GM23338 (cell line): ENCODE measurements around the gene FTO. TPM values are rescaled to one million over a fixed set of nuclear protein-coding genes. Genes with fewer than 3 reads are reported as not detected.

Experiments
- ATAC-seq: fragments of 200-7000 bp; cut with Tn5 transposase; 3 replicates; pipeline ENCODE4 v1.9.1; 2020
- DNase-seq: peaks from one replicate; pipeline ENCODE4 v3.0.0-alpha.2; 2015; ENCODE audit warnings: low spot score
- H2AFZ ChIP-seq: fragments of 200-600 bp; sonication (generic); 2 replicates; pipeline ENCODE4 v1.8.0; 2016; ENCODE audit warnings: antibody characterized with exemption, mild to moderate bottlenecking, moderate library complexity
- H3F3A ChIP-seq: fragments of 200-600 bp; sonication (generic); replicated peaks from 2 replicates; pipeline ENCODE4 v1.8.0; 2017; ENCODE audit warnings: antibody characterized with exemption, mixed run types, low read depth
- H3K27ac ChIP-seq: fragments of 200-600 bp; sonication (generic); 2 replicates; pipeline ENCODE4 v1.6.1; 2016; ENCODE audit warnings: low read depth
- H3K27me3 ChIP-seq: fragments of 200-600 bp; sonication (generic); 2 replicates; pipeline ENCODE4 v1.8.0; 2016; ENCODE audit warnings: mild to moderate bottlenecking, mixed run types, moderate library complexity; ENCODE audit not compliant: insufficient read depth
- H3K36me3 ChIP-seq: fragments of 200-600 bp; sonication (generic); 2 replicates; pipeline ENCODE4 v1.8.0; 2016; ENCODE audit warnings: mild to moderate bottlenecking; ENCODE audit not compliant: insufficient read depth
- H3K4me1 ChIP-seq: fragments of 200-600 bp; sonication (generic); 2 replicates; pipeline ENCODE4 v1.8.0; 2016; ENCODE audit warnings: mild to moderate bottlenecking, moderate library complexity; ENCODE audit not compliant: insufficient read depth
- H3K4me2 ChIP-seq: fragments of 200-600 bp; sonication (generic); 2 replicates; pipeline ENCODE4 v1.7.1; 2017; ENCODE audit warnings: mixed run types
- H3K4me3 ChIP-seq: fragments of 200-600 bp; sonication (generic); 2 replicates; pipeline ENCODE4 v1.6.1; 2016; ENCODE audit warnings: mixed run types
- H3K79me2 ChIP-seq: fragments of 200-600 bp; sonication (generic); replicated peaks from 2 replicates; pipeline ENCODE4 v1.8.0; 2017; ENCODE audit warnings: mild to moderate bottlenecking; ENCODE audit not compliant: insufficient read depth
- H3K9me2 ChIP-seq: fragments of 200-600 bp; sonication (generic); 2 replicates; pipeline ENCODE4 v1.8.0; 2017; ENCODE audit not compliant: insufficient read depth
- H4K20me1 ChIP-seq: fragments of 200-600 bp; sonication (generic); replicated peaks from 2 replicates; pipeline ENCODE4 v1.8.0; 2017; ENCODE audit warnings: mild to moderate bottlenecking; ENCODE audit not compliant: insufficient read depth
- H3K27ac Mint-ChIP-seq: 2 replicates; pipeline ENCODE4 v1.8.0; 2020; ENCODE audit warnings: inconsistent platforms, mild to moderate bottlenecking, moderate library complexity, mixed read lengths
- H3K27me3 Mint-ChIP-seq: 3 replicates; pipeline ENCODE4 v1.8.0; 2022; ENCODE audit warnings: low read depth, mild to moderate bottlenecking, moderate library complexity, mixed read lengths, inconsistent platforms; ENCODE audit not compliant: insufficient read depth, poor library complexity
- H3K36me3 Mint-ChIP-seq: 3 replicates; pipeline ENCODE4 v1.8.0; 2021; ENCODE audit warnings: low read depth, mild to moderate bottlenecking, inconsistent platforms, moderate library complexity, mixed read lengths
- H3K4me1 Mint-ChIP-seq: 3 replicates; pipeline ENCODE4 v1.8.0; 2020; ENCODE audit warnings: mild to moderate bottlenecking, inconsistent platforms, mixed read lengths
- H3K4me3 Mint-ChIP-seq: 3 replicates; pipeline ENCODE4 v1.8.0; 2021; ENCODE audit warnings: moderate library complexity, mild to moderate bottlenecking, inconsistent platforms, mixed read lengths
- H3K9me3 Mint-ChIP-seq: 3 replicates; pipeline ENCODE4 v1.8.0; 2020; ENCODE audit warnings: moderate library complexity, mild to moderate bottlenecking, inconsistent platforms, mixed read lengths
- CREB1 ChIP-seq: fragments of 250-450 bp; sonication (Bioruptor Pico); IDR thresholded peaks from 2 replicates; pipeline ENCODE4 v1.5.0; 2020; ENCODE audit warnings: low read depth, mild to moderate bottlenecking, moderate library complexity
- EZH2phosphoT487 ChIP-seq: fragments of 200-600 bp; sonication (generic); IDR thresholded peaks from one replicate; pipeline ENCODE4 v1.8.1; 2018; ENCODE audit warnings: antibody characterized with exemption; ENCODE audit not compliant: unreplicated experiment
- JUNB ChIP-seq: IDR thresholded peaks from one replicate; pipeline ENCODE4 v1.6.1; 2016; ENCODE audit warnings: antibody characterized with exemption; ENCODE audit not compliant: unreplicated experiment
- NANOG ChIP-seq: IDR thresholded peaks from 2 replicates; pipeline ENCODE4 v1.6.1; 2016; ENCODE audit warnings: antibody characterized with exemption, borderline replicate concordance
- POLR2AphosphoS5 ChIP-seq: IDR thresholded peaks from 2 replicates; pipeline ENCODE4 v1.6.1; 2016; ENCODE audit warnings: antibody characterized with exemption, low read depth
- STAT1 ChIP-seq: IDR thresholded peaks from one replicate; pipeline ENCODE4 v1.6.1; 2016; ENCODE audit warnings: antibody characterized with exemption; ENCODE audit not compliant: unreplicated experiment
- ZNF114 ChIP-seq: fragments of 250-450 bp; sonication (Bioruptor Pico); IDR thresholded peaks from 2 replicates; pipeline ENCODE4 v1.5.0; 2020; ENCODE audit warnings: mild to moderate bottlenecking, moderate library complexity
- polyA plus RNA-seq: library from polyadenylated mRNA; unstranded; fragments of >200 nt; fragmentation: Nextera tagmentation; extraction: Ambion mirVana; gene quantifications from 2 replicates; pipeline ENCODE4 v1.2.1, GENCODE V29; 2016
- total RNA-seq: library from RNA; depleted of rRNA; stranded (reverse); fragments of >200 nt; shearing (Covaris generic); gene quantifications from 2 replicates; pipeline ENCODE4 v1.2.3, GENCODE V29; 2014
- TF ChIP-seq, protein P1 (sequence below), 2 experiments: fragments of 200-600 bp in 1 of 2; sonication (generic) in 1 of 2; conservative IDR thresholded peaks; 2 replicates each; pipeline versions ENCODE4 v1.5.1 to v1.6.1; 2016 to 2017; ENCODE audit warnings: antibody characterized with exemption in 2 of 2, low read depth in 2 of 2, mild to moderate bottlenecking in 2 of 2, moderate library complexity in 1 of 2
- TF ChIP-seq, protein P2 (sequence below): IDR thresholded peaks from one replicate; pipeline ENCODE4 v1.6.1; 2018; ENCODE audit warnings: antibody characterized with exemption; ENCODE audit not compliant: unreplicated experiment
- TF ChIP-seq, protein P3 (sequence below): IDR thresholded peaks from 2 replicates; pipeline ENCODE4 v1.6.1; 2016; ENCODE audit warnings: antibody characterized with exemption

The FTO gene
- total and polyA plus RNA-seq, 2 experiments from 2014 or later = 17.7 to 69.6 TPM

DNA sequence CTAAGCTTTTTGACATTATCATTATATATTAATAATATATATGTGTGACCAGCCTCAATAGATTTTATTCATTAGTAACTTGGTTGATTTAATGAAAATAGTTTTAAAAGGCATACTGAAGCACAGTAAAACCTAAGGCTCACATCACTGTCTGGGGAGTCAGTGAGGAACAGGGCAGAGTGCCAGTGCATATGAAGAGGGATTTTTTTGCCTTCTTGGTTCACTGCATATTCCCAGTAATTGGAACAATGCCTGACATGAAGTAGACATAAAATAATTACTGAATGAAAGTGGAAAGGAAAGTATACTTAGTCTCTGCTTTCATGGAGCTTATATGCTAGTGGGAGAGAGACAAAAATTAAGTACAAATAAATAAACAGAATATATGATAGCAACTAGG lies 81.1 kb downstream of the FTO start:
- H3K27ac Mint-ChIP-seq = no peak overlapping the region
- Histone ChIP-seq H4K20me1 (peaks cover 3% of the 10 kb centered on the region), H3K27me3 (no peaks in the 10 kb centered on the region), H3K9me2 (no peaks in the 10 kb centered on the region), H3K4me1 (no peaks in the 10 kb centered on the region), H3K79me2 (peaks cover 34% of the 10 kb centered on the region), H2AFZ (no peak overlapping the region), H3F3A (no peaks in the 10 kb centered on the region), H3K36me3 (no peaks in the 10 kb centered on the region), H3K4me3 (no peak overlapping the region), H3K4me2 (no peak overlapping the region), H3K27ac (no peak overlapping the region)
- no peaks in the 10 kb centered on the region; the same call in 2 of the 3 replicates for H3K9me3 Mint-ChIP-seq
- ATAC-seq = no peak
- H3K36me3 Mint-ChIP-seq = no peaks in the 10 kb centered on the region
- peaks cover 10% of the 10 kb centered on the region; the same call in 2 of the 3 replicates for H3K4me1 Mint-ChIP-seq
- H3K4me3 Mint-ChIP-seq = no peak overlapping the region
- no peaks in the 10 kb centered on the region for H3K27me3 Mint-ChIP-seq
- no peak for DNase-seq
- no peak for TF ChIP-seq JUNB
- TF ChIP-seq, protein P1, sequence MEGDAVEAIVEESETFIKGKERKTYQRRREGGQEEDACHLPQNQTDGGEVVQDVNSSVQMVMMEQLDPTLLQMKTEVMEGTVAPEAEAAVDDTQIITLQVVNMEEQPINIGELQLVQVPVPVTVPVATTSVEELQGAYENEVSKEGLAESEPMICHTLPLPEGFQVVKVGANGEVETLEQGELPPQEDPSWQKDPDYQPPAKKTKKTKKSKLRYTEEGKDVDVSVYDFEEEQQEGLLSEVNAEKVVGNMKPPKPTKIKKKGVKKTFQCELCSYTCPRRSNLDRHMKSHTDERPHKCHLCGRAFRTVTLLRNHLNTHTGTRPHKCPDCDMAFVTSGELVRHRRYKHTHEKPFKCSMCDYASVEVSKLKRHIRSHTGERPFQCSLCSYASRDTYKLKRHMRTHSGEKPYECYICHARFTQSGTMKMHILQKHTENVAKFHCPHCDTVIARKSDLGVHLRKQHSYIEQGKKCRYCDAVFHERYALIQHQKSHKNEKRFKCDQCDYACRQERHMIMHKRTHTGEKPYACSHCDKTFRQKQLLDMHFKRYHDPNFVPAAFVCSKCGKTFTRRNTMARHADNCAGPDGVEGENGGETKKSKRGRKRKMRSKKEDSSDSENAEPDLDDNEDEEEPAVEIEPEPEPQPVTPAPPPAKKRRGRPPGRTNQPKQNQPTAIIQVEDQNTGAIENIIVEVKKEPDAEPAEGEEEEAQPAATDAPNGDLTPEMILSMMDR (conservative IDR thresholded peaks at IDR 0.05; ENCODE audit: low read depth in 2 of 2) = no peak
- TF ChIP-seq STAT1 = no peak
- TF ChIP-seq, protein P2, sequence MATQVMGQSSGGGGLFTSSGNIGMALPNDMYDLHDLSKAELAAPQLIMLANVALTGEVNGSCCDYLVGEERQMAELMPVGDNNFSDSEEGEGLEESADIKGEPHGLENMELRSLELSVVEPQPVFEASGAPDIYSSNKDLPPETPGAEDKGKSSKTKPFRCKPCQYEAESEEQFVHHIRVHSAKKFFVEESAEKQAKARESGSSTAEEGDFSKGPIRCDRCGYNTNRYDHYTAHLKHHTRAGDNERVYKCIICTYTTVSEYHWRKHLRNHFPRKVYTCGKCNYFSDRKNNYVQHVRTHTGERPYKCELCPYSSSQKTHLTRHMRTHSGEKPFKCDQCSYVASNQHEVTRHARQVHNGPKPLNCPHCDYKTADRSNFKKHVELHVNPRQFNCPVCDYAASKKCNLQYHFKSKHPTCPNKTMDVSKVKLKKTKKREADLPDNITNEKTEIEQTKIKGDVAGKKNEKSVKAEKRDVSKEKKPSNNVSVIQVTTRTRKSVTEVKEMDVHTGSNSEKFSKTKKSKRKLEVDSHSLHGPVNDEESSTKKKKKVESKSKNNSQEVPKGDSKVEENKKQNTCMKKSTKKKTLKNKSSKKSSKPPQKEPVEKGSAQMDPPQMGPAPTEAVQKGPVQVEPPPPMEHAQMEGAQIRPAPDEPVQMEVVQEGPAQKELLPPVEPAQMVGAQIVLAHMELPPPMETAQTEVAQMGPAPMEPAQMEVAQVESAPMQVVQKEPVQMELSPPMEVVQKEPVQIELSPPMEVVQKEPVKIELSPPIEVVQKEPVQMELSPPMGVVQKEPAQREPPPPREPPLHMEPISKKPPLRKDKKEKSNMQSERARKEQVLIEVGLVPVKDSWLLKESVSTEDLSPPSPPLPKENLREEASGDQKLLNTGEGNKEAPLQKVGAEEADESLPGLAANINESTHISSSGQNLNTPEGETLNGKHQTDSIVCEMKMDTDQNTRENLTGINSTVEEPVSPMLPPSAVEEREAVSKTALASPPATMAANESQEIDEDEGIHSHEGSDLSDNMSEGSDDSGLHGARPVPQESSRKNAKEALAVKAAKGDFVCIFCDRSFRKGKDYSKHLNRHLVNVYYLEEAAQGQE = no peak
- no peak for TF ChIP-seq EZH2phosphoT487
- TF ChIP-seq CREB1 (CRISPR knock-in tag) = no peak
- TF ChIP-seq NANOG = no peak
- TF ChIP-seq ZNF114 (CRISPR knock-in tag) = no peak
- no peak for TF ChIP-seq POLR2AphosphoS5
- TF ChIP-seq, protein P3, sequence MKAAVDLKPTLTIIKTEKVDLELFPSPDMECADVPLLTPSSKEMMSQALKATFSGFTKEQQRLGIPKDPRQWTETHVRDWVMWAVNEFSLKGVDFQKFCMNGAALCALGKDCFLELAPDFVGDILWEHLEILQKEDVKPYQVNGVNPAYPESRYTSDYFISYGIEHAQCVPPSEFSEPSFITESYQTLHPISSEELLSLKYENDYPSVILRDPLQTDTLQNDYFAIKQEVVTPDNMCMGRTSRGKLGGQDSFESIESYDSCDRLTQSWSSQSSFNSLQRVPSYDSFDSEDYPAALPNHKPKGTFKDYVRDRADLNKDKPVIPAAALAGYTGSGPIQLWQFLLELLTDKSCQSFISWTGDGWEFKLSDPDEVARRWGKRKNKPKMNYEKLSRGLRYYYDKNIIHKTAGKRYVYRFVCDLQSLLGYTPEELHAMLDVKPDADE = no peak

DNA sequence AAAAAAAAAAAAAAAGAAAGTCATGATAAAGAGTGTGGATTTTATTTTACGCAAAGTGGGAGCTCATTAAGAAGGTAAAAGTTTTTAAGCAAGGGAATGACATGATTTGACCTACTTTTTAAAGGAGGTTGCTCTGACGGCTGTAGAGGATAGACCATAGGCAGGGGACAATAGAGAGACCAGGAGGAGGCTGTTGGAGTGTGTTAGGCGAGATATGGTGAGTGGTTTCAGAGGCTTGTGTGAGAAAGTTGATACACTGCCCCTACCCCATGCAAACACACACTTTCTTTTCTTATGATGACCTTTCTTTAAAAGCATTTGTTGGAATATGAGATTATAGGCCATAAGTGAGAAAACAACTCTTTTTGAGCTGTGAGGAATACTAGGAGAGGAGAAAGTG lies 82.0 kb downstream of the FTO start:
- H3K27ac Mint-ChIP-seq = no peak overlapping the region
- peaks cover 30% of the 10 kb centered on the region for H3K79me2 ChIP-seq

More for the DNA sequence above, 82.0 kb downstream of the FTO start:
- Histone ChIP-seq H3F3A (no peaks in the 10 kb centered on the region), H3K9me2 (no peaks in the 10 kb centered on the region), H3K36me3 (no peaks in the 10 kb centered on the region), H3K27ac (no peak overlapping the region), H3K4me2 (no peak overlapping the region), H2AFZ (no peak overlapping the region), H3K4me1 (no peaks in the 10 kb centered on the region), H3K4me3 (no peak overlapping the region), H4K20me1 (peaks cover 3% of the 10 kb centered on the region), H3K27me3 (no peaks in the 10 kb centered on the region)
- no peak for TF ChIP-seq CREB1 (CRISPR knock-in tag)
- TF ChIP-seq, protein P1 (conservative IDR thresholded peaks at IDR 0.05; ENCODE audit: low read depth in 2 of 2) = no peak
- Mint-ChIP-seq H3K27me3 (no peaks in the 10 kb centered on the region), H3K4me1 (peaks cover 7% of the 10 kb centered on the region; the same call in 2 of the 3 replicates), H3K4me3 (no peak overlapping the region), H3K9me3 (no peaks in the 10 kb centered on the region; the same call in 2 of the 3 replicates), H3K36me3 (no peaks in the 10 kb centered on the region)
- ATAC-seq (no peak), DNase-seq (no peak)
